C1 segment of cervical spinal cord (tissue), 14 donors: ENCODE measurements around the gene CAGE1.
"Not testable (repeated sequence)": the region's sequence is repeated elsewhere in the genome, so short reads cannot be mapped to it uniquely, and the experiment has no call there.

ENCODE experiments used
- DNase-seq, 14 donors: peaks; one replicate each; lab custom pipeline; 2025; lab: John Stamatoyannopoulos, UW

CAGE1 gene

DNA sequence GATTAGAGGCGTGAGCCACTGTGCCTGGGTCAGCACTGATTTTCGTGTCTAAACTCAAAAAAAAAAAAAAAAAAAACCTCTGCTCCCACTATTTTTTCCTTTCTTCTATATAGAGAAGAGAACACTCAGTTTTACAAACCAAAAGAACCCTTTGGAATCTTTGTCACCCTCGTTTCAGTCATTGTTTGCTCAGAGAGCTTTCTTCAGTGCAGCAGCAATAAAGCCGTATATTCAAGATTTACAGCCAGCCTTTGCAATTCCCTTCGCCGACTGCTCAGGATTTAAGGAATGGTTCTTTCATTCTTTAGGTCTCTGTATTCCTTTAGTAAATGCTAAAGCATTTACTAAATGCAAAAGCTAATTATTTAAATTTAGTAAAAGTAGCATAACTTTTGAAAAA, 20.2 kb upstream of the CAGE1 start:
- DNase-seq = no peak

DNA sequence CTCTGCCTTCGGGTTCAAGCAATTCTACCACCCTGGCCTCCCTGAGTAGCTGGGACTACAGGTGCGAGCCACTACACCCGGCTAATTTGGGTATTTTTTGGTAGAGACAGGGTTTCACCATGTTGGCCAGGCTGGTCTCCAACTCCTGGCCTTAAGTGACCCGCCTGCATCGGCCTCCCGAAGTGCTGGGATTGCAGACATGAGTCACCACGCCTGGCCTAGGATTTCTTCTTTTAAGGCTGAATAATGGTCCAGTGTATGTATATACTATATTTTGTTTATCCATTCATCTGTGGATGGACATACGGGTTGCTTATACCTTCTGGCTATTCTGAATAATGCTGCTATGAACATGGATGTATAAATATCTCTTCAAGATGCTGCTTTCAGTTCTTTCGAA, 17.2 kb upstream of the CAGE1 start:
- no peak for DNase-seq

DNA sequence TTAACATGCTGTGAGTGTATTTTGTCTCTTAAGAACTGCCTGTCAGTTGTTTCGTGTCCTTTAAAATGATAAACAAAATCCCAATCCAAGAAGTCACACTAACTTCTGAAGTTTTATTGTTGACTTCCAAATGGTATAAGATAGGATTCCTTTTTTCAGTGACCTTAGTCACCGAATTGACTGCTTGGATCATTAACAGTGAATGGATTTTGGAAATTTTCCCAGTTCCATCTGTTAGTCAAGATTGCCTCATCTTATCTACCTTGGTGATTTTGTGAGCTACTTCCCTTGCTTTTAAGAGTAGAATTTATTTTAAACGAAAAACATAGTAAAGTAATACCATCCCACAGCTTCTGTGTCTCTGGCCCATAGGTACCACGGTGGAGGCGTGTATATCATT, 15.0 kb upstream of the CAGE1 start:
- DNase-seq = no peak

GRCh38 chr6:7402716-7403115, 13.2 kb upstream of the CAGE1 start:
- DNase-seq = no peak

DNA sequence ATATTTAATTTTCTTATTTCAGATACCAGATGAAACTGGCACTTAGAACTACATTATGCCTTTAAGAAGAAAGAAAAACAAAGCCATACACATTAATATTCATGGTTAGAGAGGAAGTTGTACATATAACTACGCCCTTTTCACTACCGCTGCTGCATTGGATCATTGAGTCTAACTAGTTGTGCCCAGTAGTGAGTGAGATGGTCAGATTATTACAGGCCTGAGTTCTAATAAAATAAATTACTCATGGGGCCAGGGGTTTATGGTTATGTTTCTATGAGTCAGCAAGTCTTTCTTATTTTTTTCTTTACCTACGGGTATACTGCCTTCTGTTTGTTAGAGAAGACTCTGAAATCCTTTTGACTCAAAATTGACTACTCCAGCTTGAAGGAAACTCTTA, 11.5 kb upstream of the CAGE1 start:
- no peak for DNase-seq

GRCh38 chr6:7392402-7392801, 2.9 kb upstream of the CAGE1 start:
- no peak for DNase-seq

GRCh38 chr6:7391151-7391550, 1.6 kb upstream of the CAGE1 start:
- DNase-seq = no peak

DNA sequence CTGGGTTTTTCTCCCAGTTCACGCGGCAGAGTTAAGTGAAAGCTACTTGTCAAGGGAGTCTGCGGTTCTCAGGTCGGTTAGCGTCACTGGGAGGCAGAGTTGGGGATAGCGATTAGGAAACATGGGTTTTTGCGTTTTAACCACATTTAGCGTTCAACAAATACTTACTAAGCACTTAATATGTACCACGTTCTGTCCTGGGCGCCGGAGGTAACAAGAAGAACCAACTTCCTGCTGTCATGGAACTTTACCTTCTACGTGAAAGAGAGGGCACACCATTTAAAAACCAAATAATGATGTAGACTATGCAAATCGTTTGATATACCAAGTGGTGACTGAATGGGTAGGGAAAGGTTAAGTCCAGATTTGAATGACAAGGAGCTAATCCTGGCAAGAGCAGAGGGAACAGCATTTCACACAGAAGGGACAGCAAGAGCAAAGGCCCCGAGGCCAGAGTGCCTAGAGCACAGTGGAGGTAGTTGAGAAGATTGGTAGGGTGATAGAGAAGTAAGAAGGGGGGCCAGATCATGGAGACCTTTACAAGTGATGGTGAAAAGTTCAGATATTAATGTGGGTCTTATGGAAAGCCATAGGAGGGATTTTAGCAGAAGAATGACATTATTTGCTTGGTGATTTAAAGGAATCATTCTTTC, 810 bp upstream of the CAGE1 start:
- no peak for DNase-seq

- DNase-seq = no peak
Observed at GRCh38 chr6:7389162-7389450, 436 bp downstream of the CAGE1 start.

GRCh38 chr6:7381092-7381491, 8.4 kb downstream of the CAGE1 start:
- DNase-seq = no peak

DNA sequence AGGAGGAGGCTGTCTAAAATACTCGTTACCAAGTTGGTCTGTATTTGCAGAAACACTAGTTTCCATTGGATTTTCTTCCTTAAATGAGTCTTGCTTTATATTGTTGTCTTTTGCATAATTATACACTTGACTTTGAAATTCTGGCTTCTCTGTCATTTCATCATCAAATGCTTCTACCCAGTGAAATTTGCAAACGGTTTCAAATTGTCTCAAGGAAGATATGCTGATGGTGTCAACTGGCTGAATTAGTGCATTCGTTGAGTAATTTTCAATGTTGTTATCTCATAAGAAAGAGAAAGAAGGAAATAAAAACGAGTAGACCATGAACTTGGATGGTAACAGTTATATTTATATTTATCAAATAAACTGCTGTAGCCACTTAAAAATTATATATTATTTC, 10.8 kb downstream of the CAGE1 start:
- DNase-seq = no peak

DNA sequence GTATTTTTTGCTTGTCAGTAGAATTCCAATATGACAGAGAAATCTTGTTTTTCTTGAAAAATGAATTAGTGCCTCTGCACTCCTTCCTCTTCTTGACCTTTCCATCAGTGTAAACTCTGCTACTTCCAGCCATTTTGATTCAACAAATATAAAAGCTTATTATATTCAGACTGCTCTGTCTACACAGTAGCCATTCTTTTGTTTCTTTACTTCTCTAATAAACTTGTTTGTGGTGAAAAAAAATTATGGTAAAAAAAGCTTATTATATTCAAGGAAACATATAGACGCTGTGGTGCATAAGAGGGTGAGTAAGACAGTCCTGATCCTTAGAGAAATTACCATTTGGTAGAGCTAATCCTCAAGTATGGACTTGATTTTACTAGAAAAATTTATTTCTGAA, 11.6 kb downstream of the CAGE1 start:
- DNase-seq = no peak

GRCh38 chr6:7373739-7374138, 15.8 kb downstream of the CAGE1 start:
- DNase-seq = no peak

DNA sequence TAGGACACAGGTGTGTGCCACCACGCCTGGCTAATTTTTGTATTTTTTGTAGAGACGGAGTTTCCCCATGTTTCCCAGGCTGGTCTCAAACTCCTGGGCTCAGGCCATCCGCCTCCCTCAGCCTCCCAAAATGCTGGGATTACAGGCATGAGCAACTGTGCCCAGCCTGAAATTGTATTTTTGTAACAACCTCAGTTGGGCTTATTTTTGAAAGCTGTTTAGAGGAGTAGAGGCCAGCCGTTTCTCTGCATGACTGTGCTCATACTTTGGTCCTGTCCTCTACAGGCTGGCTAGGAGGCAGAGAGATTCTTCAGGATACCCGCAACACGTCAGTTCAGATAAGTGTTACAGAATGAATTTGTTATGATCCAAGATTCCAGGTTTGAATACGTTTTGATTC, 22.1 kb downstream of the CAGE1 start:
- DNase-seq = no peak

DNA sequence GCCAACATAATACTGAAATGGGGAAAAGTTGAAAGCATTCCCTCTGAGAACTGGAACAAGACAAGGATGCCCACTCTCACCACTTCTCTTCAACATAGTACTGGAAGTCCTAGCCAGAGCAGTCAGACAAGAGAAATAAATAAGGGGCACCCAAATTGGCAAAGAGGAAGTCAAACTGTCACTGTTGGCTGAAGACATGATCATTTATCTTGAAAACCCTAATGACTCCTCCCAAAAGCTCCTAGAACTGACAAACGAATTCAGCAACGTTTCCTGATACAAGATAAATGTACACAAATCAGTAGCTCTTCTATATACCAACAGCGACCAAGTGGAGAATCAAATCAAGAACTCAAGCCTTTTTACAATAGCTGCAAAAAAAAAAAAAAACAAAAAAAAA, 37.6 kb downstream of the CAGE1 start:
- not testable (repeated sequence) for DNase-seq

DNA sequence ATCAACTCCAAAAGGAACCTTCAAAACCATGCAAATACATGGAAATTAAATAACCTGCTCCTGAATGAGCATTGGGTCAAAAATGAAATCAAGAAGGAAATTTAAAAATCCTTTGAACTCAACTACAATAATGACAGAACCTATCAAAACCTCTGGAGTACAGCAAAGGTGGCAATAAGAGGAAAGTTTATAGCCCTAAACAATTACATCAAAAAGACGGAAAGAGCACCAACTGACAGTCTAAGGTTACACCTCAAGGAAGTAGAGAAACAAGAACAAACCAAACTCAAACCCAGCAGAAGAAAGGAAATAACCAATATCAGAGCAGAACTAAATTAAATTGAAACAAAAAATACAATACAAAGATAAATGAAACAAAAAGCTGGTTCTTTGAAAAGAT, 39.0 kb downstream of the CAGE1 start:
- not testable (repeated sequence) for DNase-seq

DNA sequence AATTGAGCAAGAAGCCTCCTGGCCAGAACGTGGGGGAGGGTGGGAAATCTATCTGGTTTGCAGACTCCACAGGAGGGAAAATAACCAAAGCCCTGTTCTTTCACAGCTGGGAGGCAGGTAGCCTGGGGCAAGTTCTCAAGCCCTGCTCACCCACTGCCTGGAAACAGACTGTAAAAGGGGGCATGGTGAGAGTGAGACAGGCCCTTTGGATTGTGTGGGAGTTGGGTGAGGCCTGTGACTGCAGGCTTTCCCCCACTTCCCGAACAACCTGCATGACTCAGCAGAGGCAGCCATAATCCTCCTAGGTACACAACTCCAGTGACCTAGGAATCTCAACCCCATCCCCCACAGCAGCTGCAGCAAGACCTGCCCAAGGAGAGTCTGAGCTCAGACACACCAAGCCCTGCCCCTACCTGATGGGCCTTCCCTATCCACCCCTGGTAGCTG, 42.0 kb downstream of the CAGE1 start:
- not testable (repeated sequence) for DNase-seq

DNA sequence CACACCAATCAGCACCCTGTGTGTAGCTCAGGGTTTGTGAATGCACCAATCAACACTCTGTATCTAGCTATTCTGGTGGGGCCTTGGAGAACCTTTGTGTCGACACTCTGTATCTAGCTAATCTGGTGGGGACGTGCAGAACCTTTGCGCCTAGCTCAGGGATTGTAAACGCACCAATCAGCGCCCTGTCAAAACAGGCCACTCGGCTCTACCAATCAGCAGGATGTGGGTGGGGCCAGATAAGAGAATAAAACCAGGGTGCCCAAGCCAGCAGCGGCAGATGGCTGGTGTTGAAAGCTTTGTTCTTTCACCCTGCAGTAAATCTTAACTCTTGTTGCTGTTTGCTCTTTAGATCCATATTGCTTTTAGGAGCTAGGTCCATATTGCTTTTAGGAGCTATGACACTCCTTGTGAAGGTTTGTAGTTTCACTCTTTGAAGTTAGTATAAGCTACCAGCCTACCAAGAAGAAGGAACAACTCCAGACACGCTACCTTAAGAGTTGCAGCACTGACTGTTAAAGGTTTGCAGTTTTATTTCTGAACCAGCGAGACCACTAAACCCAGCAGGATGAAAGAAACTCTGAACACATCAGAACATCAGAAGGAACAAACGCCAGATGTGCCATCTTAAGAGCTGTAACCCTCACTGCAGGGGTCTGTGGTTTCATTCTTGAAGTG, 44.6 kb downstream of the CAGE1 start:
- not testable (repeated sequence) for DNase-seq

GRCh38 chr6:7343546-7344475, 45.7 kb downstream of the CAGE1 start:
- no peak for DNase-seq

DNA sequence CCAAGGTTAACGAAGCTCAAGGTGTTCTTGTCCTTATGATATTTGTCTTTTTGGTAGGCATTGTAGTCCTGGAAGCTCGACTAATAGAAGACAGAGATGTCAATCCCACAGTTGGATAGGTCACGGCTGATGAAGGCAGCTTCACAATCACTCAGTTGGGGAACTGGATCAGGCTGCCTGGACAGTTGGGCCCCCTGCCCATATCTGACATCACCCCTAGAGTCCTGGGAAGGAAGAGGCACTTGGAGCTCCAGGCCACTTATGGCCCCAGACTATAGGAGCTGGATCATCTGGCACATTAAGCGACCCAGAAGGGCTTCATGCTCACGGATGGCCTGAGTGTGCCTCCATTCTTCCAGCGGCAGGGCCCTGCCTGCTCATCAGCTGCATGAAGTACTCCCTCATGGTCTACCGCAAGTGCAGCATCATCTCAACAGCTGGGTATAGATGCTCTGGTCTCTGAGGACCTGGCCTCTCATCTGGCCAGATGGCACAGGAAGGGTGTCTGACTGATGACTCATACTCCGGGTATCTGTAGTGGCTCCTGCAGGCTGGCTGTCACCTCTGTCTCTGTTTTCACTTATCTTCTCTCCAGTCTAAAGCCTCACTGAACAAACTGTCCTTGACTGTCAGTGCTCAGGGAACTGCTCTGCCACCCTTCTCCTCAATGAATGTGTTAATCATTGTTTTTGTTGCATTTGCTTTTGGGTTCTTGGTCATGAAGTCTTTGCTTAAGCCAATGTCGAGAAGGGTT, 47.4 kb downstream of the CAGE1 start:
- DNase-seq = no peak

DNA sequence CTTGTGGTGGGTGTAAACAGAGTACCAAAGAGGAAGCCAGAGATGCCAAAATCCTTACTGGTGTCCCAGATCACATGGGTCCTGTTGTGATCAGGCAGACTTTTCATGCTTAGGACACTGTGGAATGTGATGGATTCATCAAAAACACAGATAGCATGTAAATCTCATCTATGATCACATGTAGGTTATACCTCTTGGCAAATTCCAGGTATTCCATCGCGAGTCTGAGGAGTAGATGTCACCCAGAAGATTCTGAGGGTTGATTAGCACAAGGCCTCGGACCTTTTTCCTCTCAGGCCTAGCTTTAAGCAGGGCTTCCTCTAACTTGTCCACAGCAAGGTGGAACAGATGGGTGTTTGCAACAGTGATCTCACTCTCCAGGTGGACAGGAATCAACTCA, 48.3 kb downstream of the CAGE1 start:
- no peak for DNase-seq
